B cell (primary cell): Measurements from ENCODE around the gene ACP6.

Experiments
- EZH2 ChIP-seq: IDR thresholded peaks from 2 replicates; pipeline ENCODE4 v1.6.1; 2012; ENCODE audit warnings: borderline replicate concordance, low read depth, mild to moderate bottlenecking, moderate library complexity, low read length; ENCODE audit not compliant: insufficient read depth, poor library complexity, severe bottlenecking
- TF ChIP-seq, protein P1 (sequence below): fragments of 200-600 bp; IDR thresholded peaks from one replicate; pipeline ENCODE4 v1.8.0; 2022; ENCODE audit warnings: antibody characterized with exemption, mild to moderate bottlenecking

DNA sequence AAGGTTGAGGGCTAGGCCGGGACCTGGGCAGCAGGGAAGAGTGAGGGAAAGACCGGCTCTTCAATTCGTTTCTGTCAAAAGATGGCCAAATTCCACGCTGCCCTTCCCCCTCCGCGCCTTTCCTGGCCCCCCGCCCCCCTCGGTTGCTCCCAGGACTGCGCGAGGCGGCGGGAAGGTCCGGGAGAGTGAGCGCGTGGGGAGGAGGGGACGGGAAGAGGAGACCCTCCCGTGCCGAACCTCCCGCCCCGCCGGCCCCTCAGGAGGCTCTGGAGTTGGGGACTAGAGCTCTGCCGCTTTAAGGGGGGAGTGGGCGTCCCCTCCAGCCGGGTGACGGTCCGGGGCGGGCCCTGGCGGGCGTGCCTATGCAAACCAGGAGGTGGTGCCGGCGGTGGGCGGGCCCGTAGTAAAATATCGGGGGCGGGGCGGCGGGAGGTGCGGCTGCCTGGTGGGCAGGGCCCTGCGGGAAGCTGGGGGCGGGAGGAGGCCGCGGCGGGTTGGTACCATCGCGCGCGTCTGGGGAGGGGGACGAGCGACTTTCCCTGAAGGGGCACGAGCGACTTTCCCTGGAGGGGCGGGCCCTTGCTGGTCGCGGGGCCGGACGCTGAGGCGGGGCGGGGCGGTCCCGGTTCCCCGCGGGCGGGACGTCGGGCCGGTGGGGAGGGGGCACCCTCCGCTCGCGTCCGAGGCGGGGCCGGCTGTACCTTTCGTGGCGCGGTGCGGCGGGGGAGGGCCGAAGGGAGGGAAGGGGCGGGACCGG is 70.8 kb downstream of the ACP6 start:
- TF ChIP-seq, protein P1, sequence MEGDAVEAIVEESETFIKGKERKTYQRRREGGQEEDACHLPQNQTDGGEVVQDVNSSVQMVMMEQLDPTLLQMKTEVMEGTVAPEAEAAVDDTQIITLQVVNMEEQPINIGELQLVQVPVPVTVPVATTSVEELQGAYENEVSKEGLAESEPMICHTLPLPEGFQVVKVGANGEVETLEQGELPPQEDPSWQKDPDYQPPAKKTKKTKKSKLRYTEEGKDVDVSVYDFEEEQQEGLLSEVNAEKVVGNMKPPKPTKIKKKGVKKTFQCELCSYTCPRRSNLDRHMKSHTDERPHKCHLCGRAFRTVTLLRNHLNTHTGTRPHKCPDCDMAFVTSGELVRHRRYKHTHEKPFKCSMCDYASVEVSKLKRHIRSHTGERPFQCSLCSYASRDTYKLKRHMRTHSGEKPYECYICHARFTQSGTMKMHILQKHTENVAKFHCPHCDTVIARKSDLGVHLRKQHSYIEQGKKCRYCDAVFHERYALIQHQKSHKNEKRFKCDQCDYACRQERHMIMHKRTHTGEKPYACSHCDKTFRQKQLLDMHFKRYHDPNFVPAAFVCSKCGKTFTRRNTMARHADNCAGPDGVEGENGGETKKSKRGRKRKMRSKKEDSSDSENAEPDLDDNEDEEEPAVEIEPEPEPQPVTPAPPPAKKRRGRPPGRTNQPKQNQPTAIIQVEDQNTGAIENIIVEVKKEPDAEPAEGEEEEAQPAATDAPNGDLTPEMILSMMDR, result no peak
- TF ChIP-seq EZH2, result no peak
